Measurements from ENCODE around the gene DOCK4. TPM values are rescaled to one million over a fixed set of nuclear protein-coding genes. Genes with fewer than 3 reads are reported as not detected.

The DOCK4 gene
- polyA plus RNA-seq, 1 donor from 2014 or later, result not detected

DNA sequence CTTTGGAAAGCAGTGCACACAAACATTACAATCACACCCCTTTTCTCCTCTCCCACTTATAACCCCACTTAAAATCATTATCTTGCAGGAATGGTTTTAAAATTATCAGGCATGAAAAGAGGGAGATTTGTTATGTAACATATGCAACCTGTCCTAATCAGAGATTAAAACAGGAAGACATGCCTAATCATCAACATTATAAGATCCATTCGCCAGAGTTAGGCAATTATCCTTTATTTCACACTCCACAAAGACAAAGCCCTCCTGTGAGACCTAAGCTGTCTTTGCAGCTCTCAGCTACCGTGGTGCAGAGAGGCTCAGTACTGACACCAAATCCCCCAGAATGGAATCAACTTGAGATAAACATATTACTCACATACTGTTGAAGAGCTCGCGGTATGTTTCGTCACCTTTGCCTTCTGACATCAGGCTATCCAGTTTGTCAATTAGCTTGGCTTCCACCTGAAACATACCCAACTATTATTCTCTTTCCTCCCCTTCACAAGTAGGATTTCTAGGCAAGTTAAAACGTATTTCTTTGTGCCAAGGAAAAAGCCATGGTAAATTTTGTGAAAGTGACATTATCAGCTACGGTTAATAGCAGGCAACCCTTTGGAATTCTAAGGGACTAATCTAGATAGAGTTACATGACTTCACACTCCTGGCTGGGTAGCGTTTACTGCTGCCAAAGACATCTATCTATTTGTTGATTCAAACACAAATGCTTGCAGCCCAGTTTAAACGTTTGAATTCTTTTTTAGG lies 417.7 kb downstream of the DOCK4 start:
- H3K9me3 Mint-ChIP-seq, result peaks cover 0 to 9% (median 5%) of the 10 kb centered on the region in 3 donors
- no peaks in the 10 kb centered on the region for H3K27me3 Mint-ChIP-seq
- no peak overlapping the region for H3K27ac Mint-ChIP-seq
- no peak overlapping the region for H3K4me3 Mint-ChIP-seq
- H3K36me3 Mint-ChIP-seq, result peaks cover 4% of the 10 kb centered on the region
- H3K4me1 Mint-ChIP-seq, result no peaks in the 10 kb centered on the region

DNA sequence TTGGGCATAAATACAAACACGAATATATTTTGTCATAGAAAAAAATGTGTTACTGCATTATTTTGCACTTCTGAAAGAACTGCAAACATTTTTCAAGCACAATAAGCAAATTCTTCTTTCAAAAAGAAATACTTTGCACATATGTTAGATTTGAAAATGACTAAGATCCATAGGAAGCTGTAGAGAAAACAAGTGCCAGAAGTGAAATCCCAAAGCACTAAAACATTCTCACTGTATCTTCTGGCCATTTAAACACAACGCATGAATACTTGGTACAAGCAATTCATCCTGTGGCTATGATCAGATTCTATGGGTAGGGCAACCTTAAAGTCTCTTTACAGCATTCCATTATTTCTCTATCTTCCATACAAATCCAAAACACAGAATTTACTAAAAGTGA lies 418.5 kb downstream of the DOCK4 start:
- H3K27ac Mint-ChIP-seq, result no peak overlapping the region
- H3K36me3 Mint-ChIP-seq, result peaks cover 4% of the 10 kb centered on the region
- H3K9me3 Mint-ChIP-seq, result peaks cover 0 to 5% (median 2%) of the 10 kb centered on the region in 3 donors
- H3K4me3 Mint-ChIP-seq, result no peak overlapping the region
- H3K27me3 Mint-ChIP-seq, result no peaks in the 10 kb centered on the region
- H3K4me1 Mint-ChIP-seq, result no peaks in the 10 kb centered on the region

GRCh38 chr7:111787099-111787498 lies 419.1 kb downstream of the DOCK4 start:
- Mint-ChIP-seq H3K4me3 (no peak overlapping the region), H3K4me1 (no peaks in the 10 kb centered on the region), H3K27ac (no peak overlapping the region), H3K36me3 (peaks cover 4% of the 10 kb centered on the region), H3K9me3 (peaks cover 0 to 4% (median 0%) of the 10 kb centered on the region in 3 donors), H3K27me3 (no peaks in the 10 kb centered on the region)

- H3K4me3 Mint-ChIP-seq, result no peak overlapping the region
- H3K27me3 Mint-ChIP-seq, result peaks cover 3% of the 10 kb centered on the region
- no peak overlapping the region for H3K27ac Mint-ChIP-seq
- no peaks in the 10 kb centered on the region for H3K4me1 Mint-ChIP-seq
- H3K9me3 Mint-ChIP-seq, result no peaks in the 10 kb centered on the region
- H3K36me3 Mint-ChIP-seq, result peaks cover 2% of the 10 kb centered on the region
Measured at GRCh38 chr7:111785076-111785475, 421.1 kb downstream of the DOCK4 start.

- H3K9me3 Mint-ChIP-seq, result peaks cover 0 to 2% (median 0%) of the 10 kb centered on the region in 3 donors
- H3K36me3 Mint-ChIP-seq, result peaks cover 2% of the 10 kb centered on the region
- H3K4me1 Mint-ChIP-seq, result no peaks in the 10 kb centered on the region
- H3K27me3 Mint-ChIP-seq, result peaks cover 3% of the 10 kb centered on the region
- H3K4me3 Mint-ChIP-seq, result no peak overlapping the region
- no peak overlapping the region for H3K27ac Mint-ChIP-seq
Measured at GRCh38 chr7:111784296-111784695, 421.9 kb downstream of the DOCK4 start.

- Mint-ChIP-seq H3K27me3 (peaks cover 3% of the 10 kb centered on the region), H3K4me3 (no peak overlapping the region), H3K4me1 (no peaks in the 10 kb centered on the region), H3K36me3 (peaks cover 2% of the 10 kb centered on the region), H3K27ac (no peak overlapping the region), H3K9me3 (peaks cover 0 to 2% (median 0%) of the 10 kb centered on the region in 3 donors)
Measured at GRCh38 chr7:111783854-111784253, 422.3 kb downstream of the DOCK4 start.

- Mint-ChIP-seq H3K36me3 (no peaks in the 10 kb centered on the region), H3K27me3 (peaks cover 3% of the 10 kb centered on the region), H3K4me3 (no peak overlapping the region), H3K9me3 (peaks cover 0 to 14% (median 5%) of the 10 kb centered on the region in 3 donors), H3K27ac (no peak overlapping the region), H3K4me1 (no peaks in the 10 kb centered on the region)
Measured at GRCh38 chr7:111780527-111780926, 425.7 kb downstream of the DOCK4 start.

GRCh38 chr7:111775206-111775605 lies 431.0 kb downstream of the DOCK4 start:
- no peaks in the 10 kb centered on the region for H3K36me3 Mint-ChIP-seq

GRCh38 chr7:111772716-111773115 lies 433.5 kb downstream of the DOCK4 start:
- Mint-ChIP-seq H3K36me3 (no peaks in the 10 kb centered on the region), H3K4me1 (no peaks in the 10 kb centered on the region), H3K4me3 (no peak overlapping the region)

More at GRCh38 chr7:111775206-111775605, 431.0 kb downstream of the DOCK4 start:
- Mint-ChIP-seq H3K4me3 (no peak overlapping the region), H3K27ac (no peak overlapping the region), H3K4me1 (no peaks in the 10 kb centered on the region), H3K9me3 (peaks cover 0 to 14% (median 8%) of the 10 kb centered on the region in 3 donors), H3K27me3 (no peaks in the 10 kb centered on the region)

GRCh38 chr7:111771638-111772037 lies 434.6 kb downstream of the DOCK4 start:
- H3K27ac Mint-ChIP-seq, result no peak overlapping the region
- H3K4me3 Mint-ChIP-seq, result no peak overlapping the region
- H3K27me3 Mint-ChIP-seq, result no peaks in the 10 kb centered on the region
- no peaks in the 10 kb centered on the region for H3K36me3 Mint-ChIP-seq
- H3K9me3 Mint-ChIP-seq, result peaks cover 0 to 5% (median 3%) of the 10 kb centered on the region in 3 donors
- no peaks in the 10 kb centered on the region for H3K4me1 Mint-ChIP-seq

More at GRCh38 chr7:111772716-111773115, 433.5 kb downstream of the DOCK4 start:
- Mint-ChIP-seq H3K9me3 (peaks cover 0 to 13% (median 5%) of the 10 kb centered on the region in 3 donors), H3K27ac (no peak overlapping the region), H3K27me3 (no peaks in the 10 kb centered on the region)

DNA sequence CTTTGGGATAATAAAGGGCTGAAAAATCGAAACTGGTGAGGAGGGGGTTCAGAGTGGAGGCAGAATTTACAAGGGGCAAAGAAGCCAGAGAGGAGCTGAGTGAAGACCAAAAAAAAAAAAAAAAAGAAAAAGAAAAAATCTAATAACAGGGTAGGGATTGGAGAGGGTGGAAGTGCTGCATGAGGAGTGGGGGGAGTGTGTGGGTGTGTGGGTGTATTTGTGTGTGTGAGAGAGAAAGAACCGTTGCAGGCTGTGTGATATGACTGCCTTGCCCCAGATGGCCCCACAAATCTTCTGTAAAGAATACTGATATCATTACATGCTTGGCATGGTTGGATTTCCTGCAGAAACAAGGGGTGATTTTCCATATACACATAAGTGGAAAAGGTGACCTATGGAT lies 436.1 kb downstream of the DOCK4 start:
- Mint-ChIP-seq H3K4me1 (no peaks in the 10 kb centered on the region), H3K4me3 (no peak overlapping the region), H3K27ac (no peak overlapping the region), H3K9me3 (peaks cover 0 to 3% (median 0%) of the 10 kb centered on the region in 3 donors), H3K36me3 (no peaks in the 10 kb centered on the region), H3K27me3 (no peaks in the 10 kb centered on the region)

GRCh38 chr7:111765751-111766643 lies 440.2 kb downstream of the DOCK4 start:
- no peak overlapping the region for H3K4me3 Mint-ChIP-seq
- H3K27me3 Mint-ChIP-seq, result no peaks in the 10 kb centered on the region
- no peaks in the 10 kb centered on the region for H3K4me1 Mint-ChIP-seq
- H3K27ac Mint-ChIP-seq, result peak overlapping the region in 1 of 3 donors; percentile 58
- H3K36me3 Mint-ChIP-seq, result no peaks in the 10 kb centered on the region
- H3K9me3 Mint-ChIP-seq, result no peaks in the 10 kb centered on the region

GRCh38 chr7:111763221-111763801 lies 442.9 kb downstream of the DOCK4 start:
- Mint-ChIP-seq H3K27ac (peak overlapping the region in 1 of 3 donors; percentile 62), H3K36me3 (peaks cover 3% of the 10 kb centered on the region), H3K9me3 (no peaks in the 10 kb centered on the region), H3K27me3 (no peaks in the 10 kb centered on the region), H3K4me1 (no peaks in the 10 kb centered on the region), H3K4me3 (no peak overlapping the region)

DNA sequence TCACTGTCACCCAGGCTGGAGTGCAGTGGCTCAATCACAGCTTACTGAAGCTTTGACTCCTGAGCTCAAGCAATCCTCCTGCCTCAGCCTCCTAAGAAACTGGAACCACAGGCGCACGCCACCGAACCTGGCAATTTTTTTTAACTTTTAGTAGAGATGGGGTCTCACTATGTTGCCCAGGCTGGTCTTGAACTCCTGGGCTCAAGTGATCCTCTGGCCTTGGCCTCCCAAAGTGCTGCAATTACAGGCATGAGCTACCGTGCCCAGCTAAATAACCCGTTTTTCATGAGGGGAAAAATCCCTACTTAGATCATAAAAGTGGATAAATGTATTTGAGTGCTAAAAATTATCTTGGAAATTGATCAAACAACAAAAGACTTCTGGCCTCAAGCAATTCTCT lies 443.4 kb downstream of the DOCK4 start:
- H3K9me3 Mint-ChIP-seq, result no peaks in the 10 kb centered on the region
- H3K36me3 Mint-ChIP-seq, result peaks cover 3% of the 10 kb centered on the region
- H3K27ac Mint-ChIP-seq, result peak overlapping the region in 1 of 3 donors; percentile 62
- H3K4me1 Mint-ChIP-seq, result no peaks in the 10 kb centered on the region
- H3K4me3 Mint-ChIP-seq, result no peak overlapping the region
- no peaks in the 10 kb centered on the region for H3K27me3 Mint-ChIP-seq

DNA sequence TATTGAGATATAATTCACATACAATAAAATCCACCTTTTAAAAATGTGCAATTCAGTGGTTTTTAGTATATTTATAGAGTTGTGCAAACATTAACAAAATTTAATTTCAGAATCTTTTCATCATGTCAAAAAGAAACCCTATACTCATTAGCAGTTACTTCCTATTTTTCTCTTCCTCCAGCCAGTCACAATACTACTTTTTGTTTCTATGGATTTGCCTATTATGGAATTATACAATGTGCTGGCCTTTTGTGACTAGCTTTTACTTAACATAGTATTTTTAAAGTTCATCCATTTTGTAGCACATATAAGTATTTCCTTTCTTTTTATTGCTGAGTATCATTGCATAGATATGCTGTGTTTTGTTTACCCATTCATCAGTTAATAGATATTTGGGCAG lies 444.0 kb downstream of the DOCK4 start:
- peaks cover 3% of the 10 kb centered on the region for H3K36me3 Mint-ChIP-seq
- H3K27ac Mint-ChIP-seq, result peak overlapping the region in 1 of 3 donors; percentile 69
- no peaks in the 10 kb centered on the region for H3K4me1 Mint-ChIP-seq
- no peaks in the 10 kb centered on the region for H3K27me3 Mint-ChIP-seq
- H3K9me3 Mint-ChIP-seq, result no peaks in the 10 kb centered on the region
- no peak overlapping the region for H3K4me3 Mint-ChIP-seq
